DOHH2 (cell line): Measurements from ENCODE around the gene FEM1B.

Experiments used
- CTCF ChIP-seq: fragments of 200-600 bp; sonication (generic); IDR thresholded peaks from one replicate; pipeline ENCODE4 v1.5.1; 2014; ENCODE audit warnings: antibody characterized with exemption, mild to moderate bottlenecking, low read depth, low read length; ENCODE audit not compliant: poor library complexity, severe bottlenecking
- EZH2phosphoT487 ChIP-seq: fragments of 200-600 bp; sonication (generic); IDR thresholded peaks from 2 replicates; pipeline ENCODE4 v1.6.1; 2017; ENCODE audit warnings: borderline replicate concordance, mild to moderate bottlenecking, antibody characterized with exemption, low read length, moderate library complexity, mixed read lengths

GRCh38 chr15:68334661-68335124 lies 57.1 kb downstream of the FEM1B start:
- no peak for TF ChIP-seq CTCF
- no peak for TF ChIP-seq EZH2phosphoT487
